Measurements from ENCODE around the gene GNPNAT1.

GNPNAT1 gene

GRCh38 chr14:52833891-52834290 lies 42.5 kb upstream of the GNPNAT1 start:
- TF ChIP-seq, protein P1, sequence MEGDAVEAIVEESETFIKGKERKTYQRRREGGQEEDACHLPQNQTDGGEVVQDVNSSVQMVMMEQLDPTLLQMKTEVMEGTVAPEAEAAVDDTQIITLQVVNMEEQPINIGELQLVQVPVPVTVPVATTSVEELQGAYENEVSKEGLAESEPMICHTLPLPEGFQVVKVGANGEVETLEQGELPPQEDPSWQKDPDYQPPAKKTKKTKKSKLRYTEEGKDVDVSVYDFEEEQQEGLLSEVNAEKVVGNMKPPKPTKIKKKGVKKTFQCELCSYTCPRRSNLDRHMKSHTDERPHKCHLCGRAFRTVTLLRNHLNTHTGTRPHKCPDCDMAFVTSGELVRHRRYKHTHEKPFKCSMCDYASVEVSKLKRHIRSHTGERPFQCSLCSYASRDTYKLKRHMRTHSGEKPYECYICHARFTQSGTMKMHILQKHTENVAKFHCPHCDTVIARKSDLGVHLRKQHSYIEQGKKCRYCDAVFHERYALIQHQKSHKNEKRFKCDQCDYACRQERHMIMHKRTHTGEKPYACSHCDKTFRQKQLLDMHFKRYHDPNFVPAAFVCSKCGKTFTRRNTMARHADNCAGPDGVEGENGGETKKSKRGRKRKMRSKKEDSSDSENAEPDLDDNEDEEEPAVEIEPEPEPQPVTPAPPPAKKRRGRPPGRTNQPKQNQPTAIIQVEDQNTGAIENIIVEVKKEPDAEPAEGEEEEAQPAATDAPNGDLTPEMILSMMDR (conservative IDR thresholded peaks at IDR 0.05; ENCODE audit: low read depth), result no peak
- ChIA-PET CTCF (interaction anchor here (1.1 kb wide), 1 partner anchor 473 kb away, joined by 3 read pairs; no protein-coding TSS in a partner anchor), POLR2A (ENCODE audit: low non-redundant PET) (interaction anchor here (0.6 kb wide), 1 partner anchor 51 kb away, joined by 6 read pairs; no protein-coding TSS in a partner anchor)
- DNase-seq (ENCODE audit: low spot score), result no peak
- H3K27ac ChIP-seq, result no peak overlapping the region

DNA sequence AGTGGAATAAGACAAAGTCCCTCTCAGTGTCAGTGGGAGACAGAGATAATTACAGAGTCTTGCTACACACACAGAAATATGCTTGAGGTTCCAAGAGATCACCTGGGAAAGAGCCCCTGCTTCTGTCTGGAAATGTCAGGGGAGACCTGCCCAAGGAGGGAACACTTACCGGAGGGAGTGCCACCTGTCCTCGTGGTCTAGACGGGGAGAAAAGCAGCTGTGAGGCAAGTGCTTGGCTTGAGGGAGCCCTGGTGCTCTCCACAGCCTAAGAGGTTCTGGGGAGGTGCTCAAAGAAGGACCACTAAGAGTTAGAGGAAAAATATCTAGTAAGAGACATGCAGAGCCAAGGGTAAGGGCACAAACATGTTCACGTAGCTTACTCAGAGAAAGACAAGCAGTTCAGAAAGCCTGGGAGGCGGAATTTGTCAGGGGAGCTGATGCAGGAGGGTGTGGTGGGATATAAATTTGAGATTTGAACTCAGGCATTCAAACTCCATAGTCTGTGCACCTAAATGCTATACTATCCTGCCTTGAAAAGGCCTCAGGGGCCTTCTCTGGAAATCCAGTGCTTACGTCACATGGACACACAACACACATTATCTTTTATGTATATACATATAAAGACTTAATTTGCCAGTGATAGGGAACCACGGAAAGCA lies 38.2 kb upstream of the GNPNAT1 start:
- TF ChIP-seq, protein P1 (conservative IDR thresholded peaks at IDR 0.05; ENCODE audit: low read depth), result no peak
- ChIA-PET CTCF (interaction anchor here (0.6 to 1.3 kb wide), 2 partner anchors 99 to 132 kb away, joined by 3 to 4 read pairs; no protein-coding TSS in a partner anchor), POLR2A (ENCODE audit: low non-redundant PET) (no interaction called here)
- H3K27ac ChIP-seq, result no peak overlapping the region
- DNase-seq (ENCODE audit: low spot score), result no peak

DNA sequence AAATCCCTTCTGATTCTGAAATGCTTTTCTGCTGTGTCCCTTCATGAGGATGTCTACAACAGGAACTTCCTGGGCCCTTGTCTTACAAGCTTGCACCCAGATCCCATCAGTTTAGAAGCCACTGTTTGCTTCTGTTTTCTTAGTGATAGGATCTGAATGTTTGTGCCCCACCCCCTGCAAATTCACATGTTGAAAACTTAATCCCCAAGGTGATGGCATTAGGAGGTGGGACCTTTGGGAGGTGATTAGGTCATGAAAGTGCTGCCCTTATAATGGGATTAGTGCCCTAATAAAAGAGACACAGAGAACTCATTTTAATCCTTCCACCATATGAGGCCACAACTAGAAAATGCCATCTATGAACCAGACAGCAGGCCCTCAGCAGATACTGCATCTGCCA lies 36.0 kb upstream of the GNPNAT1 start:
- TF ChIP-seq, protein P1 (conservative IDR thresholded peaks at IDR 0.05; ENCODE audit: low read depth), result no peak
- ChIA-PET CTCF (interaction anchor here (0.6 kb wide), 1 partner anchor 178 kb away, joined by 5 read pairs; no protein-coding TSS in a partner anchor), POLR2A (ENCODE audit: low non-redundant PET) (no interaction called here)
- no peak overlapping the region for H3K27ac ChIP-seq
- no peak for DNase-seq (ENCODE audit: low spot score)

GRCh38 chr14:52825085-52825484 lies 33.7 kb upstream of the GNPNAT1 start:
- ChIA-PET CTCF (interaction anchor here (0.7 to 3.0 kb wide), 5 partner anchors 10 to 231 kb away, joined by 3 to 12 read pairs (median 5); no protein-coding TSS in a partner anchor), POLR2A (ENCODE audit: low non-redundant PET) (no interaction called here)
- TF ChIP-seq, protein P1 (conservative IDR thresholded peaks at IDR 0.05; ENCODE audit: low read depth), result no peak
- no peak overlapping the region for H3K27ac ChIP-seq
- no peak for DNase-seq (ENCODE audit: low spot score)

- no peak for DNase-seq (ENCODE audit: low spot score)
- TF ChIP-seq, protein P1 (conservative IDR thresholded peaks at IDR 0.05; ENCODE audit: low read depth), result no peak
- CTCF ChIA-PET, result interaction anchor here (0.6 to 3.0 kb wide), 4 partner anchors 10 to 230 kb away, joined by 3 to 12 read pairs (median 4); no protein-coding TSS in a partner anchor
- POLR2A ChIA-PET (ENCODE audit: low non-redundant PET), result no interaction called here
- no peak overlapping the region for H3K27ac ChIP-seq
These were observed 33.1 kb upstream of the GNPNAT1 start for GRCh38 chr14:52824462-52824861.

DNA sequence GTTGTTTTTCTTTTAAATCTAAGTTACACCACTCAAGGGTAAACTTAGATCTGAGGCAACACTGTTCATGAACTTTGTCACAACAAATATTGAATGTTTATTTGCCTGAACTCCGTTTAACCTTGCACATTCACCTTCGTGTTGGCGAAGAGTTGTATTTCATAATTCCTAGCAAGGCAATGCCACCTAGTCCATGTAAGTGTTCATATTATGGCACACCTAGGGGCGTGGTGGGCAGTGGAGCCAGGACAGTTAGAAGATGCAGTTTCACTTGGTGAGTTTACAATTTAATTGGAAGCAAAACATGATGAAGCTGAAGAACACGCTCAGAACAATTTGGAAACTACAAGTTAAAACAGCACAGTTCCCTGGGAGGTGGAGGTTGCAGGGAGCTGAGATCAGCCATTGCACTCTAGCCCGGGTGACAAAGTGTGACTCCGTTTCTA lies 30.4 kb upstream of the GNPNAT1 start:
- ChIA-PET POLR2A (ENCODE audit: low non-redundant PET) (no interaction called here), CTCF (no interaction called here)
- TF ChIP-seq, protein P1 (conservative IDR thresholded peaks at IDR 0.05; ENCODE audit: low read depth), result no peak
- no peak for DNase-seq (ENCODE audit: low spot score)
- H3K27ac ChIP-seq, result no peak overlapping the region

Measured in RWPE1 (cell line).